Measurements from ENCODE around the gene CORO6. TPM values are rescaled to one million over a fixed set of nuclear protein-coding genes. Genes with fewer than 3 reads are reported as not detected.
A peak's percentile ranks its signal among the peaks of the same experiment; 100 is the strongest.

The CORO6 gene
- total and polyA plus RNA-seq, 10 of the 15 experiments (the other 5 are each of a cell fraction or from before 2014, with no cell fraction given): 0.26 to 5.0 (median 1.7) TPM; not detected in 1

DNA sequence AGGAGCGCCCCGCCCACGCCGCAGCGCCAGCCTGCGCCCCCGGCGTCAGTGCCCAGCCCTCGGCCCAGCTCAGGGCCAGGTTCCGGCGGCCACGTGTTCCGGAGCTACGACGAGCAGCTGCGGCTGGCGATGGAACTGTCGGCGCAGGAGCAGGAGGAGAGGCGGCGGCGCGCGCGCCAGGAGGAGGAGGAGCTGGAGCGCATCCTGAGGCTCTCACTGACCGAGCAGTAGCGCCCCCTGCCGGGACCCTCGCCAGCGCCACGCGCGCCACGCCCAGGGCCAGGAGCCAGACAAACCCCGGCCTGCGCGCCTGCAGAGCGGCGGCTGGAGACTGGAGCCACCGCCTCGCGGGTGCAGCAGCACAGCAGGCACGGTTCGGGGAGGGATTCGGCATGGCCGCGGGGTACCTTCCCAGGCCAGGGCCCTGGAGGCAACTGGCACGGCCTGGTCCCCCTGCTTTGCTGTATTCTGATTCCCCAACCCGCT lies 9.3 kb downstream of the CORO6 start (continued):
- 0 out of 2 replicates have a peak, but pooled peaks have one; percentile 27 for TF ChIP-seq CREM (IDR thresholded peaks at IDR 0.05; ENCODE audit: low read depth)
- TF ChIP-seq CREB1 (IDR thresholded peaks at IDR 0.05; ENCODE audit: low read depth): peak; percentile 52; the same call in 1 of the 2 replicates
- TF ChIP-seq RCOR1 (conservative IDR thresholded peaks at IDR 0.05; ENCODE audit: low read depth, low read length): no peak
- TF ChIP-seq EGR1 (IDR thresholded peaks at IDR 0.05; ENCODE audit: borderline replicate concordance in 1 of 2, low read depth in 2 of 2, low read length in 2 of 2): no peak
- TF ChIP-seq RELA (IDR thresholded peaks at IDR 0.05; ENCODE audit: borderline replicate concordance, partially characterized antibody): no peak
- no peak for TF ChIP-seq PML (IDR thresholded peaks at IDR 0.05; ENCODE audit: low read length)
- TF ChIP-seq CEBPB (IDR thresholded peaks at IDR 0.05; ENCODE audit: borderline replicate concordance in 1 of 2, low read depth in 2 of 2, low read length in 2 of 2): no peak
- TF ChIP-seq, protein P1, sequence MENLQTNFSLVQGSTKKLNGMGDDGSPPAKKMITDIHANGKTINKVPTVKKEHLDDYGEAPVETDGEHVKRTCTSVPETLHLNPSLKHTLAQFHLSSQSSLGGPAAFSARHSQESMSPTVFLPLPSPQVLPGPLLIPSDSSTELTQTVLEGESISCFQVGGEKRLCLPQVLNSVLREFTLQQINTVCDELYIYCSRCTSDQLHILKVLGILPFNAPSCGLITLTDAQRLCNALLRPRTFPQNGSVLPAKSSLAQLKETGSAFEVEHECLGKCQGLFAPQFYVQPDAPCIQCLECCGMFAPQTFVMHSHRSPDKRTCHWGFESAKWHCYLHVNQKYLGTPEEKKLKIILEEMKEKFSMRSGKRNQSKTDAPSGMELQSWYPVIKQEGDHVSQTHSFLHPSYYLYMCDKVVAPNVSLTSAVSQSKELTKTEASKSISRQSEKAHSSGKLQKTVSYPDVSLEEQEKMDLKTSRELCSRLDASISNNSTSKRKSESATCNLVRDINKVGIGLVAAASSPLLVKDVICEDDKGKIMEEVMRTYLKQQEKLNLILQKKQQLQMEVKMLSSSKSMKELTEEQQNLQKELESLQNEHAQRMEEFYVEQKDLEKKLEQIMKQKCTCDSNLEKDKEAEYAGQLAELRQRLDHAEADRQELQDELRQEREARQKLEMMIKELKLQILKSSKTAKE (IDR thresholded peaks at IDR 0.05; ENCODE audit: low read depth, poor library complexity, severe bottlenecking): no peak
- TF ChIP-seq, protein P2, sequence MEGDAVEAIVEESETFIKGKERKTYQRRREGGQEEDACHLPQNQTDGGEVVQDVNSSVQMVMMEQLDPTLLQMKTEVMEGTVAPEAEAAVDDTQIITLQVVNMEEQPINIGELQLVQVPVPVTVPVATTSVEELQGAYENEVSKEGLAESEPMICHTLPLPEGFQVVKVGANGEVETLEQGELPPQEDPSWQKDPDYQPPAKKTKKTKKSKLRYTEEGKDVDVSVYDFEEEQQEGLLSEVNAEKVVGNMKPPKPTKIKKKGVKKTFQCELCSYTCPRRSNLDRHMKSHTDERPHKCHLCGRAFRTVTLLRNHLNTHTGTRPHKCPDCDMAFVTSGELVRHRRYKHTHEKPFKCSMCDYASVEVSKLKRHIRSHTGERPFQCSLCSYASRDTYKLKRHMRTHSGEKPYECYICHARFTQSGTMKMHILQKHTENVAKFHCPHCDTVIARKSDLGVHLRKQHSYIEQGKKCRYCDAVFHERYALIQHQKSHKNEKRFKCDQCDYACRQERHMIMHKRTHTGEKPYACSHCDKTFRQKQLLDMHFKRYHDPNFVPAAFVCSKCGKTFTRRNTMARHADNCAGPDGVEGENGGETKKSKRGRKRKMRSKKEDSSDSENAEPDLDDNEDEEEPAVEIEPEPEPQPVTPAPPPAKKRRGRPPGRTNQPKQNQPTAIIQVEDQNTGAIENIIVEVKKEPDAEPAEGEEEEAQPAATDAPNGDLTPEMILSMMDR (IDR thresholded peaks at IDR 0.05 in 2 of 3, conservative IDR thresholded peaks at IDR 0.05 in 1 of 3; ENCODE audit: control insufficient read depth in 2 of 3, extremely low read depth in 1 of 3, insufficient read depth in 1 of 3, low read depth in 3 of 3, low read length in 3 of 3): peak; percentile 77 to 90 (median 82); a peak in 5 of 6 replicates
- TF ChIP-seq BHLHE40 (IDR thresholded peaks at IDR 0.05; ENCODE audit: borderline replicate concordance in 1 of 2, low read depth in 2 of 2, low read length in 1 of 2): peak in 1 of 2 experiments; percentile 66; a peak in 2 of 4 replicates
